Osteoblast (primary cell): Measurements from ENCODE around the gene MAP4K4. TPM values are rescaled to one million over a fixed set of nuclear protein-coding genes. Genes with fewer than 3 reads are reported as not detected.

ENCODE experiments used
- DNase-seq: peaks from one replicate; pipeline ENCODE4 v3.0.0; 2011; ENCODE audit warnings: low spot score, mixed read lengths; ENCODE audit not compliant: insufficient read length; ENCODE audit errors: missing footprints
- H2AFZ ChIP-seq: 2 replicates; pipeline ENCODE4 v1.6.0; 2011; ENCODE audit warnings: mild to moderate bottlenecking, low read length
- H3K27ac ChIP-seq: 2 replicates; pipeline ENCODE4 v1.5.1; 2011; ENCODE audit warnings: mild to moderate bottlenecking, low read depth, low read length, moderate library complexity
- H3K27me3 ChIP-seq: 2 replicates; pipeline ENCODE4 v1.6.0; 2012; ENCODE audit warnings: mild to moderate bottlenecking, control low read depth, inconsistent platforms, low read length, moderate library complexity; ENCODE audit not compliant: insufficient read depth
- H3K36me3 ChIP-seq: 2 replicates; pipeline ENCODE4 v1.5.1; 2011; ENCODE audit warnings: mild to moderate bottlenecking, low read length, control low read depth, moderate library complexity; ENCODE audit not compliant: insufficient read depth
- H3K4me1 ChIP-seq: 2 replicates; pipeline ENCODE4 v1.5.1; 2011; ENCODE audit warnings: mild to moderate bottlenecking, low read length, control low read depth, moderate library complexity; ENCODE audit not compliant: insufficient read depth
- H3K4me2 ChIP-seq: 2 replicates; pipeline ENCODE4 v1.6.0; 2011; ENCODE audit warnings: mild to moderate bottlenecking, low read length; ENCODE audit not compliant: insufficient read depth
- H3K4me3 ChIP-seq: fragments of 200-600 bp; sonication (generic); 3 replicates; pipeline ENCODE4 v1.5.1; 2012; ENCODE audit warnings: mild to moderate bottlenecking, low read length, inconsistent platforms; ENCODE audit not compliant: insufficient read depth
- H3K79me2 ChIP-seq: 2 replicates; pipeline ENCODE4 v1.6.0; 2012; ENCODE audit warnings: mild to moderate bottlenecking, low read length, control low read depth, inconsistent platforms; ENCODE audit not compliant: insufficient read depth
- H3K9me3 ChIP-seq: 2 replicates; pipeline ENCODE4 v1.5.1; 2011; ENCODE audit warnings: low read depth, low read length, control low read depth
- H4K20me1 ChIP-seq: 2 replicates; pipeline ENCODE4 v1.6.0; 2012; ENCODE audit warnings: mild to moderate bottlenecking, low read length, control low read depth; ENCODE audit not compliant: insufficient read depth
- total RNA-seq: library from RNA; depleted of rRNA; stranded (reverse); fragments of >200 nt; gene quantifications from 2 replicates; pipeline ENCODE4 v1.2.3, GENCODE V29; 2012
- TF ChIP-seq, protein P1 (sequence below): IDR thresholded peaks from 2 replicates; pipeline ENCODE4 v1.5.1; 2011; ENCODE audit warnings: mild to moderate bottlenecking, low read depth, low read length, moderate library complexity; ENCODE audit errors: extremely low read depth

The MAP4K4 gene
- total RNA-seq, 1 donor, result 231 TPM

DNA sequence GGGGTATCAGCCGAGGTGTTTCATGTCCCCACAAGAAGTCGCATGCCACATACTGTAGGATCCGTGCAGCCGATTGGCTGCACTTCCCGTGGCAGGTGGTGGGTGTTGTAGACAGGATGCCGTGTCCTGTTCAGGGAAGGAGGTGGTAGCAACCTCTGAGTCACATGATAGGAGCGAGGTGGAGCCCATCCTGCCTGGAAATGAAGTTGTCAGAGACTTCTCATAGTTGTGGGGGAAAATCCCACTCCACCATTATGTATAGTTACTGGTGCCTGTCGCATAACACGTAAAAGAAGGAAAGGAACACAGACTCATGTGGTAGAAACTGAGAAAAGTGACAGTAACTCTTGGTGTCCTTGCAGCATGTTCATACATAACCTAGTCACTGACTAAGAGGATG is 202.9 kb downstream of the MAP4K4 start:
- no peaks in the 10 kb centered on the region for H3K4me1 ChIP-seq
- H3K27me3 ChIP-seq, result no peaks in the 10 kb centered on the region
- H3K27ac ChIP-seq, result no peak overlapping the region
- no peak overlapping the region for H3K4me3 ChIP-seq
- peaks cover 23% of the 10 kb centered on the region for H3K36me3 ChIP-seq
- TF ChIP-seq, protein P1, sequence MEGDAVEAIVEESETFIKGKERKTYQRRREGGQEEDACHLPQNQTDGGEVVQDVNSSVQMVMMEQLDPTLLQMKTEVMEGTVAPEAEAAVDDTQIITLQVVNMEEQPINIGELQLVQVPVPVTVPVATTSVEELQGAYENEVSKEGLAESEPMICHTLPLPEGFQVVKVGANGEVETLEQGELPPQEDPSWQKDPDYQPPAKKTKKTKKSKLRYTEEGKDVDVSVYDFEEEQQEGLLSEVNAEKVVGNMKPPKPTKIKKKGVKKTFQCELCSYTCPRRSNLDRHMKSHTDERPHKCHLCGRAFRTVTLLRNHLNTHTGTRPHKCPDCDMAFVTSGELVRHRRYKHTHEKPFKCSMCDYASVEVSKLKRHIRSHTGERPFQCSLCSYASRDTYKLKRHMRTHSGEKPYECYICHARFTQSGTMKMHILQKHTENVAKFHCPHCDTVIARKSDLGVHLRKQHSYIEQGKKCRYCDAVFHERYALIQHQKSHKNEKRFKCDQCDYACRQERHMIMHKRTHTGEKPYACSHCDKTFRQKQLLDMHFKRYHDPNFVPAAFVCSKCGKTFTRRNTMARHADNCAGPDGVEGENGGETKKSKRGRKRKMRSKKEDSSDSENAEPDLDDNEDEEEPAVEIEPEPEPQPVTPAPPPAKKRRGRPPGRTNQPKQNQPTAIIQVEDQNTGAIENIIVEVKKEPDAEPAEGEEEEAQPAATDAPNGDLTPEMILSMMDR, result no peak
- H4K20me1 ChIP-seq, result no peaks in the 10 kb centered on the region
- DNase-seq, result no peak
- no peak overlapping the region for H3K4me2 ChIP-seq
- H2AFZ ChIP-seq, result no peak overlapping the region
- no peaks in the 10 kb centered on the region for H3K79me2 ChIP-seq
- no peaks in the 10 kb centered on the region for H3K9me3 ChIP-seq

DNA sequence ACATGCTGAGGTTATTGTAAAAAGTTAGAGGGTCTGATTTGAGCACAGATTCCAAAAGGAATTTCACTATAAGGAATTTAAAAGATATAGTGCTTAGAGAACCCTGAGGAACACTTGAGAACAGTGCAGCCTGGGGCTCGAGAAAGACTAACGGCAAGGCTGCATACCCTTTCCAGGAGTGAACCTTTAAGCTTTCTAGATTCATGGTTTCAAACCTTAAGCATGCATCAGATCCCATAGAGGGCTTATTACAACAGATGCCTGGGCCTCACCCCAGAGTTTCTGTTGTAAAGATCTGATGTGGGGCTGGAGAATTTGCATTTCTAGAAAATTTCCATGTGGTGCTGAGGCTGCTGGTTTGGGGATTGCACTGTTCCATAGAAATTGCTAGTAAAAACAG is 203.7 kb downstream of the MAP4K4 start:
- H3K36me3 ChIP-seq, result peaks cover 23% of the 10 kb centered on the region
- H3K4me3 ChIP-seq, result no peak overlapping the region
- no peaks in the 10 kb centered on the region for H3K79me2 ChIP-seq
- DNase-seq, result no peak
- H3K27ac ChIP-seq, result no peak overlapping the region
- H3K4me1 ChIP-seq, result no peaks in the 10 kb centered on the region
- TF ChIP-seq, protein P1, result no peak
- H2AFZ ChIP-seq, result no peak overlapping the region
- H3K27me3 ChIP-seq, result no peaks in the 10 kb centered on the region
- H3K9me3 ChIP-seq, result no peaks in the 10 kb centered on the region
- H3K4me2 ChIP-seq, result no peak overlapping the region
- H4K20me1 ChIP-seq, result no peaks in the 10 kb centered on the region

DNA sequence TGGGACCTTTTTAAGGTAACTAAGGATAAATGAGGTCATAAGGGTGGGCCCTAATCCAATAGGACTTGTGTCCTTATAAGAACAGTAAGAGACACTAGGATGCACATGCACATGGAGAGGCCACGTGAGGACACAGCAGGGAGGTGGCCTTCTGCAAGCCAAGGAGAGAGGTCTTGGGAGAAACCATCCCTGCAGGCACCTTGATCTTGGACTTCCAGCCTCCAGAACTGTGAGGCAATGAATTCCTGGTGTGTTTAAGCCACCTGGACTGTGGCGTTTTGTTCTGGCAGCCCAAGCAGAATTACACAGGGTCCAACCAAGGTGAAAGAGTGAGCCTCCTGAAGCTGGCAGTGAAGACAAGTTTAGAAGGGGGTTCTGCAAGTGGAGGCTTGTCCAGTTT is 204.7 kb downstream of the MAP4K4 start:
- Histone ChIP-seq H3K36me3 (peaks cover 14% of the 10 kb centered on the region), H3K79me2 (no peaks in the 10 kb centered on the region), H3K4me3 (no peak overlapping the region), H3K9me3 (no peaks in the 10 kb centered on the region), H3K4me2 (no peak overlapping the region), H3K4me1 (no peaks in the 10 kb centered on the region), H3K27me3 (no peaks in the 10 kb centered on the region), H2AFZ (no peak overlapping the region), H3K27ac (no peak overlapping the region), H4K20me1 (no peaks in the 10 kb centered on the region)
- TF ChIP-seq, protein P1, result no peak
- no peak for DNase-seq

DNA sequence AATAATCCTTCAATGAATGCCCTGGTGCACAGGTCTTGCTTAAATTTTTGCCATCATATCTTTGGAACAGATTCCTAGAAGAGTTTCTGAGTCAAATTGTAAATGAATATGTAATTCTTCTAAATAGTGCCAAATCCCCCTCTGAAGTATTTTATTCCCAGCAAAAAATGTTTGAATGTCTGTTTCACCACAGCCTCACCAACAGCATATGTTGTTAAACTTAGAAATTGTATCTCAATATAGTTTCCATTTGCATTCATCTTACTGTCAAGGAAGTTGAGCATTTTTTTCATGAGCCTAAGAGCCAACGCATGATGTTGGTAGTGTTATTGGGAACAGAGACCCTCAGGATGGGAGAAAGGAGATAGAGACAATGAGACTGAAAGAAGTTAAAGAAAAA is 207.4 kb downstream of the MAP4K4 start:
- TF ChIP-seq, protein P1, result no peak
- H3K79me2 ChIP-seq, result no peaks in the 10 kb centered on the region

More for the DNA sequence above, 207.4 kb downstream of the MAP4K4 start:
- H3K4me2 ChIP-seq, result no peak overlapping the region
- DNase-seq, result peak; percentile 39
- no peaks in the 10 kb centered on the region for H3K27me3 ChIP-seq
- H3K36me3 ChIP-seq, result no peaks in the 10 kb centered on the region
- no peak overlapping the region for H3K27ac ChIP-seq
- no peaks in the 10 kb centered on the region for H4K20me1 ChIP-seq
- no peaks in the 10 kb centered on the region for H3K4me1 ChIP-seq
- no peaks in the 10 kb centered on the region for H3K9me3 ChIP-seq
- H3K4me3 ChIP-seq, result no peak overlapping the region
- H2AFZ ChIP-seq, result no peak overlapping the region
